DND-41 (cell line): ENCODE results near the gene YTHDC2.

Source experiments
- ATAC-seq: fragments of 200-7000 bp; cut with Tn5 transposase; 3 replicates; pipeline ENCODE4 v1.9.1; 2021; ENCODE audit warnings: low read depth; ENCODE audit not compliant: insufficient read depth
- DNase-seq: peaks from one replicate; pipeline ENCODE4 v3.0.0-alpha.2; 2020
- H2AFZ ChIP-seq: 2 replicates; pipeline ENCODE4 v1.6.0; 2012; ENCODE audit warnings: low read depth, low read length
- H3K27ac ChIP-seq: 2 replicates; pipeline ENCODE4 v1.5.1; 2012; ENCODE audit warnings: low read length, inconsistent platforms
- H3K27me3 ChIP-seq: fragments of 200-600 bp; sonication (generic); 2 replicates; pipeline ENCODE4 v1.6.0; 2012; ENCODE audit warnings: low read length, mild to moderate bottlenecking, inconsistent platforms; ENCODE audit not compliant: insufficient read depth, poor library complexity
- H3K36me3 ChIP-seq: 2 replicates; pipeline ENCODE4 v1.5.1; 2012; ENCODE audit warnings: low read length, inconsistent platforms; ENCODE audit not compliant: insufficient read depth
- H3K4me1 ChIP-seq: 2 replicates; pipeline ENCODE4 v1.5.1; 2012; ENCODE audit warnings: mild to moderate bottlenecking, low read length; ENCODE audit not compliant: insufficient read depth
- H3K4me2 ChIP-seq: 2 replicates; pipeline ENCODE4 v1.6.0; 2012; ENCODE audit warnings: mild to moderate bottlenecking, moderate library complexity, low read length, inconsistent platforms; ENCODE audit not compliant: insufficient read depth
- H3K4me3 ChIP-seq, 2 experiments: fragments of 200-600 bp in 1 of 2; shearing (Covaris generic) in 1 of 2; 2 replicates each; pipeline ENCODE4 v1.5.1; 2012 to 2016; ENCODE audit warnings: inconsistent platforms in 2 of 2, low read length in 2 of 2, mild to moderate bottlenecking in 2 of 2, low read depth in 1 of 2, moderate library complexity in 1 of 2
- H3K79me2 ChIP-seq: 2 replicates; pipeline ENCODE4 v1.6.0; 2012; ENCODE audit warnings: low read length, inconsistent platforms; ENCODE audit not compliant: insufficient read depth
- H3K9ac ChIP-seq: 2 replicates; pipeline ENCODE4 v1.6.0; 2012; ENCODE audit warnings: low read depth, mild to moderate bottlenecking, inconsistent platforms, low read length, moderate library complexity
- H3K9me3 ChIP-seq: 2 replicates; pipeline ENCODE4 v1.5.1; 2012; ENCODE audit warnings: low read length, moderate library complexity, mild to moderate bottlenecking, inconsistent platforms; ENCODE audit not compliant: insufficient read depth, severe bottlenecking
- H4K20me1 ChIP-seq: 2 replicates; pipeline ENCODE4 v1.6.0; 2012; ENCODE audit warnings: low read length; ENCODE audit not compliant: insufficient read depth
- CTCF ChIP-seq: IDR thresholded peaks from 2 replicates; pipeline ENCODE4 v1.5.1; 2012; ENCODE audit warnings: borderline replicate concordance, low read length, moderate library complexity, mild to moderate bottlenecking; ENCODE audit not compliant: poor library complexity, severe bottlenecking; ENCODE audit errors: extremely low read depth
- EZH2 ChIP-seq: IDR thresholded peaks from 3 replicates; pipeline ENCODE4 v1.6.1; 2012; ENCODE audit warnings: borderline replicate concordance, low read depth, mild to moderate bottlenecking, moderate library complexity, low read length, inconsistent platforms; ENCODE audit not compliant: severe bottlenecking

The YTHDC2 gene

GRCh38 chr5:113531481-113532159, 18.1 kb downstream of the YTHDC2 start:
- ATAC-seq (no peak), DNase-seq (no peak)
- Histone ChIP-seq H3K4me3 (no peak overlapping the region), H3K4me2 (no peak overlapping the region), H3K4me1 (no peaks in the 10 kb centered on the region), H3K79me2 (peaks cover 33% of the 10 kb centered on the region), H3K9me3 (peaks cover 29% of the 10 kb centered on the region), H3K27ac (no peak overlapping the region), H3K36me3 (peaks cover 80% of the 10 kb centered on the region), H4K20me1 (no peaks in the 10 kb centered on the region), H3K9ac (no peak overlapping the region), H3K27me3 (no peaks in the 10 kb centered on the region), H2AFZ (no peak overlapping the region)
- TF ChIP-seq EZH2 (no peak), CTCF (no peak)

GRCh38 chr5:113538313-113538712, 24.8 kb downstream of the YTHDC2 start:
- no peaks in the 10 kb centered on the region for H4K20me1 ChIP-seq
- H3K4me2 ChIP-seq, result no peak overlapping the region
- peaks cover 84% of the 10 kb centered on the region for H3K36me3 ChIP-seq
- no peaks in the 10 kb centered on the region for H3K9me3 ChIP-seq
- H3K79me2 ChIP-seq, result no peaks in the 10 kb centered on the region
- no peaks in the 10 kb centered on the region for H3K4me1 ChIP-seq
- no peak for DNase-seq
- no peak for ATAC-seq
- no peak overlapping the region for H3K9ac ChIP-seq
- no peaks in the 10 kb centered on the region for H3K27me3 ChIP-seq
- H2AFZ ChIP-seq, result no peak overlapping the region
- TF ChIP-seq EZH2 (no peak), CTCF (no peak)
- no peak overlapping the region for H3K27ac ChIP-seq
- no peak overlapping the region for H3K4me3 ChIP-seq

- Histone ChIP-seq H3K9me3 (no peaks in the 10 kb centered on the region), H2AFZ (no peak overlapping the region), H3K4me2 (no peak overlapping the region), H3K79me2 (no peaks in the 10 kb centered on the region), H3K27ac (no peak overlapping the region), H3K36me3 (peaks cover 77% of the 10 kb centered on the region), H3K4me3 (no peak overlapping the region), H4K20me1 (no peaks in the 10 kb centered on the region), H3K27me3 (no peaks in the 10 kb centered on the region), H3K4me1 (no peaks in the 10 kb centered on the region), H3K9ac (no peak overlapping the region)
- TF ChIP-seq CTCF (no peak), EZH2 (no peak)
- no peak for ATAC-seq
- no peak for DNase-seq
Measured at GRCh38 chr5:113546703-113547183, 33.2 kb downstream of the YTHDC2 start.
